Activated CD4-positive, alpha-beta T cell treated with anti-CD3 and anti-CD28 coated beads, Interleukin-2, amount 50 U/mL, for 24 hours (primary cell): ENCODE data around the gene NUP133.

ENCODE experiments used
- DNase-seq, 2 donors: peaks; one replicate each; pipeline ENCODE4 v3.0.0-alpha.2; 2020; ENCODE audit warnings: low read depth in 1 of 2, low spot score in 1 of 2

The NUP133 gene

GRCh38 chr1:229452956-229453801, 55.0 kb downstream of the NUP133 start:
- no peak for DNase-seq

GRCh38 chr1:229448845-229449244, 59.3 kb downstream of the NUP133 start:
- DNase-seq: no peak

- DNase-seq: no peak
Measured at GRCh38 chr1:229448354-229448753, 59.8 kb downstream of the NUP133 start.

- no peak for DNase-seq
Measured at GRCh38 chr1:229447809-229448252, 60.3 kb downstream of the NUP133 start.

- no peak for DNase-seq
Measured at GRCh38 chr1:229445828-229446227, 62.3 kb downstream of the NUP133 start.

GRCh38 chr1:229440851-229441537, 67.1 kb downstream of the NUP133 start:
- peak in 1 of 2 donors; percentile 30 for DNase-seq

GRCh38 chr1:229438021-229438420, 70.1 kb downstream of the NUP133 start:
- DNase-seq: no peak

GRCh38 chr1:229437443-229437842, 70.7 kb downstream of the NUP133 start:
- DNase-seq: no peak

GRCh38 chr1:229436201-229436600, 71.9 kb downstream of the NUP133 start:
- no peak for DNase-seq

- no peak for DNase-seq
Measured at GRCh38 chr1:229434641-229435051, 73.5 kb downstream of the NUP133 start.

- DNase-seq: no peak
Measured at GRCh38 chr1:229434005-229434640, 74.0 kb downstream of the NUP133 start, which contains the start of gene ACTA1. TSS of gene ACTA1 (minus strand) at chr1:229434094. CDS start at chr1:229433115, 979 bp downstream.

- no peak for DNase-seq
Measured at GRCh38 chr1:229433364-229434004, 74.7 kb downstream of the NUP133 start.

- DNase-seq: no peak
Measured at GRCh38 chr1:229432905-229433304, 75.2 kb downstream of the NUP133 start.

GRCh38 chr1:229432116-229432461, 76.1 kb downstream of the NUP133 start:
- no peak for DNase-seq

- DNase-seq: no peak
Measured at GRCh38 chr1:229431284-229432115, 76.6 kb downstream of the NUP133 start.

GRCh38 chr1:229430761-229431283, 77.3 kb downstream of the NUP133 start:
- no peak for DNase-seq

- no peak for DNase-seq
Measured at GRCh38 chr1:229428256-229428655, 79.9 kb downstream of the NUP133 start.

GRCh38 chr1:229427572-229427971, 80.6 kb downstream of the NUP133 start:
- DNase-seq: no peak

- no peak for DNase-seq
Measured at GRCh38 chr1:229425564-229426159, 82.5 kb downstream of the NUP133 start.

GRCh38 chr1:229420765-229421164, 87.4 kb downstream of the NUP133 start:
- DNase-seq: no peak
